OCI-LY1 (cell line): ENCODE results near the gene PSTPIP1.

Experiments
- H2AFZ ChIP-seq: fragments of 200-600 bp; sonication (generic), shearing (Covaris generic); 2 replicates; pipeline ENCODE4 v1.6.0; 2014; ENCODE audit warnings: antibody characterized with exemption, mild to moderate bottlenecking, low read length
- H3F3A ChIP-seq: fragments of 200-600 bp; sonication (generic), shearing (Covaris generic); 2 replicates; pipeline ENCODE4 v1.6.0; 2014; ENCODE audit warnings: mild to moderate bottlenecking, antibody characterized with exemption, low read length, moderate library complexity; ENCODE audit not compliant: insufficient read depth
- H3K27ac ChIP-seq: fragments of 200-600 bp; sonication (generic); 2 replicates; pipeline ENCODE4 v1.5.1; 2014; ENCODE audit warnings: low read length, mixed run types, mild to moderate bottlenecking, low read depth; ENCODE audit not compliant: poor library complexity, severe bottlenecking
- H3K27me3 ChIP-seq: fragments of 200-600 bp; sonication (generic); 2 replicates; pipeline ENCODE4 v1.6.0; 2014; ENCODE audit warnings: antibody characterized with exemption, mild to moderate bottlenecking, low read length, moderate library complexity; ENCODE audit not compliant: insufficient read depth
- H3K36me3 ChIP-seq: fragments of 200-600 bp; sonication (generic); 2 replicates; pipeline ENCODE4 v1.6.1; 2014; ENCODE audit warnings: mild to moderate bottlenecking, antibody characterized with exemption, low read length, moderate library complexity, mixed read lengths; ENCODE audit not compliant: insufficient read depth
- H3K4me1 ChIP-seq: fragments of 200-600 bp; sonication (generic); 2 replicates; pipeline ENCODE4 v1.5.1; 2014; ENCODE audit warnings: mild to moderate bottlenecking, low read length, moderate library complexity; ENCODE audit not compliant: insufficient read depth, severe bottlenecking
- H3K4me2 ChIP-seq: fragments of 200-600 bp; sonication (generic), shearing (Covaris generic); 2 replicates; pipeline ENCODE4 v1.6.1; 2014; ENCODE audit warnings: low read length
- H3K4me3 ChIP-seq: fragments of 200-600 bp; sonication (generic); 2 replicates; pipeline ENCODE4 v1.5.1; 2014; ENCODE audit warnings: low read length, low read depth, mild to moderate bottlenecking, mixed read lengths; ENCODE audit not compliant: poor library complexity, severe bottlenecking
- H3K79me2 ChIP-seq: fragments of 200-600 bp; shearing (Covaris generic); 2 replicates; pipeline ENCODE4 v1.6.1; 2016; ENCODE audit warnings: mixed run types, low read length, mixed read lengths; ENCODE audit not compliant: insufficient read depth
- H3K9ac ChIP-seq: fragments of 200-600 bp; sonication (generic), shearing (Covaris generic); 2 replicates; pipeline ENCODE4 v1.6.1; 2014; ENCODE audit warnings: mild to moderate bottlenecking, low read length, mixed read lengths
- H3K9me2 ChIP-seq: fragments of 200-600 bp; sonication (generic), shearing (Covaris generic); 2 replicates; pipeline ENCODE4 v1.6.1; 2014; ENCODE audit warnings: low read depth, mild to moderate bottlenecking, low read length, mixed read lengths
- H3K9me3 ChIP-seq: fragments of 200-600 bp; shearing (Covaris generic); 2 replicates; pipeline ENCODE4 v1.6.1; 2014; ENCODE audit warnings: low read length, mixed read lengths
- H4K20me1 ChIP-seq: fragments of 200-600 bp; sonication (generic), shearing (Covaris generic); 2 replicates; pipeline ENCODE4 v1.6.0; 2016; ENCODE audit warnings: mild to moderate bottlenecking, low read length; ENCODE audit not compliant: insufficient read depth
- CTCF ChIP-seq: fragments of 200-600 bp; sonication (generic), shearing (Covaris generic); IDR thresholded peaks from 2 replicates; pipeline ENCODE4 v1.5.1; 2017; ENCODE audit warnings: mild to moderate bottlenecking, antibody characterized with exemption, low read length, moderate library complexity, mixed read lengths
- EZH2 ChIP-seq: fragments of 200-600 bp; sonication (generic), shearing (Covaris generic); IDR thresholded peaks from 2 replicates; pipeline ENCODE4 v1.8.0; 2017; ENCODE audit warnings: borderline replicate concordance, mixed run types, mild to moderate bottlenecking, antibody characterized with exemption, low read length, moderate library complexity, mixed read lengths

PSTPIP1 gene

GRCh38 chr15:77070180-77070494 lies 75.2 kb downstream of the PSTPIP1 start:
- H3K27ac ChIP-seq = no peak overlapping the region
- H4K20me1 ChIP-seq = no peaks in the 10 kb centered on the region
- no peaks in the 10 kb centered on the region for H3K9me3 ChIP-seq
- TF ChIP-seq CTCF = no peak
- no peak for TF ChIP-seq EZH2
- no peaks in the 10 kb centered on the region for H3F3A ChIP-seq
- H2AFZ ChIP-seq = no peak overlapping the region
- no peaks in the 10 kb centered on the region for H3K27me3 ChIP-seq
- H3K4me3 ChIP-seq = peak overlapping the region; percentile 74
- peaks cover 10% of the 10 kb centered on the region; the same call in 1 of the 2 replicates for H3K36me3 ChIP-seq
- H3K4me1 ChIP-seq = peaks cover 37% of the 10 kb centered on the region
- H3K79me2 ChIP-seq = peaks cover 10% of the 10 kb centered on the region; the same call in 1 of the 2 replicates
- no peaks in the 10 kb centered on the region for H3K9me2 ChIP-seq
- peak overlapping the region; percentile 89 for H3K4me2 ChIP-seq
- H3K9ac ChIP-seq = peak overlapping the region; percentile 65

GRCh38 chr15:77070495-77071304 lies 75.8 kb downstream of the PSTPIP1 start, which contains the start of gene TSPAN3:
TSS of gene TSPAN3 (minus strand) at chr15:77071109. CDS start at chr15:77070954, 155 bp downstream.
- no peaks in the 10 kb centered on the region for H3K9me2 ChIP-seq
- H4K20me1 ChIP-seq = no peaks in the 10 kb centered on the region
- H3F3A ChIP-seq = no peaks in the 10 kb centered on the region
- TF ChIP-seq CTCF (no peak), EZH2 (no peak)
- H3K27ac ChIP-seq = no peak within 1 kb of the TSS
- 0 out of 2 replicates have a peak within 1 kb of the TSS, but pooled peaks have one; percentile 82 for H2AFZ ChIP-seq
- H3K4me2 ChIP-seq = peak within 1 kb of the TSS; percentile 89
- peaks cover 37% of the 10 kb centered on the region for H3K4me1 ChIP-seq
- peaks cover 10% of the 10 kb centered on the region; the same call in 1 of the 2 replicates for H3K36me3 ChIP-seq
- peaks cover 10% of the 10 kb centered on the region; the same call in 1 of the 2 replicates for H3K79me2 ChIP-seq
- H3K9me3 ChIP-seq = no peaks in the 10 kb centered on the region
- H3K9ac ChIP-seq = peak within 1 kb of the TSS; percentile 65
- H3K27me3 ChIP-seq = no peaks in the 10 kb centered on the region
- H3K4me3 ChIP-seq = peak within 1 kb of the TSS; percentile 74

GRCh38 chr15:77071305-77072223 lies 76.6 kb downstream of the PSTPIP1 start:
- TF ChIP-seq CTCF (no peak), EZH2 (no peak)
- Histone ChIP-seq H3K27me3 (no peaks in the 10 kb centered on the region), H3K9ac (peak overlapping the region; percentile 31; the same call in 1 of the 2 replicates), H3K27ac (no peak overlapping the region), H3K4me3 (peak overlapping the region; percentile 74), H4K20me1 (no peaks in the 10 kb centered on the region), H3K36me3 (peaks cover 10% of the 10 kb centered on the region; the same call in 1 of the 2 replicates), H2AFZ (0 out of 2 replicates have a peak overlapping the region, but pooled peaks have one; percentile 82), H3K9me3 (no peaks in the 10 kb centered on the region), H3K79me2 (peaks cover 9% of the 10 kb centered on the region; the same call in 1 of the 2 replicates), H3F3A (no peaks in the 10 kb centered on the region), H3K4me1 (peaks cover 37% of the 10 kb centered on the region), H3K4me2 (peak overlapping the region; percentile 51), H3K9me2 (no peaks in the 10 kb centered on the region)
